Skeletal muscle cell (primary cell): ENCODE results near the gene PRDM8.

ENCODE experiments used
- DNase-seq: peaks from one replicate; pipeline ENCODE4 v3.0.0-alpha.2; 2010; ENCODE audit warnings: low read depth
- H3K4me3 ChIP-seq: 2 replicates; pipeline ENCODE4 v1.5.1; 2011; ENCODE audit warnings: low read depth, mild to moderate bottlenecking, control low read depth, low read length, moderate library complexity

Gene PRDM8

GRCh38 chr4:80182237-80182866, 15.0 kb upstream of the PRDM8 start:
- no peak for DNase-seq
- H3K4me3 ChIP-seq = no peak overlapping the region

GRCh38 chr4:80183250-80184052, 13.9 kb upstream of the PRDM8 start:
- H3K4me3 ChIP-seq = peak overlapping the region; percentile 90
- no peak for DNase-seq

DNA sequence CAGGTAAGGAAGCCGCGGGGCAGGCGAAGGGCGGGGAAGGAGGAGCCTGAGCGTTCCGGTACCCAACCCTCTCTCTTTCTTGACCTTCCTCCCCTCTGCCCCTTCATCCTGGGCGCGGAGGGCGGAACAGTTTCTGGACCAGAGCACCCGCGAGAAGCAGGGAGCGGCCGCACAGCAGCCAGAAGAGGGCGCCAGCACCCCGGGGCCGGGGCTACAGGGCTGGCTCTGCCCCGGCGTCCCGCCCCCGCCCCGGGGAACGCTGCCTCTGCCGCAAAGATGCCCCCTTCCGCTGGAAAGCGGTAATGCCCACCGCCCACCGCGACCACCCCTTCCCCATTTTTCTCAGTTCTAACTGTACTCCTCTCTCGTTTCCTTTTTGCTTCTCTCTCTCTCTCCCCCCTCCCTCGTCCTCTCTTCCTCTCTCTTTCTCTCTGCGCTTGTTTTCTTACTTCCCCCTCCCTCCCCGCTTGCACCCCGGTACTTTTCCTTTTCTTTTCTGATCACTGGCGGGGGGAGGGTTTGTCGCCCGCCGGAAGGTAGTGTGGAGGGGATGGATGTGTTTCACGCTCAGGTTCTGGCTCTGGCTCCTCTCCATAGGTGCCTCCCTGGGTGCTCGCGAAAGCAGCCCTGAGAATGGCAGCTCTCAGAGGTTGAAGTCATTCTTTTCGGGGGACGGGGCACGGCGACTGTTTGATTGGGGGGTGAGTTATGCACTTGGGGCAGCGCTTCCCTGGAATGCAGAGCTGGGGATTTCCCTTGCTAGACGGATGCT, 13.1 kb upstream of the PRDM8 start:
- peak overlapping the region; percentile 90 for H3K4me3 ChIP-seq
- no peak for DNase-seq

GRCh38 chr4:80184825-80185756, 12.2 kb upstream of the PRDM8 start:
- DNase-seq = no peak
- peak overlapping the region; percentile 90 for H3K4me3 ChIP-seq

GRCh38 chr4:80185787-80186548, 11.3 kb upstream of the PRDM8 start:
- peak overlapping the region; percentile 90 for H3K4me3 ChIP-seq
- DNase-seq = no peak

DNA sequence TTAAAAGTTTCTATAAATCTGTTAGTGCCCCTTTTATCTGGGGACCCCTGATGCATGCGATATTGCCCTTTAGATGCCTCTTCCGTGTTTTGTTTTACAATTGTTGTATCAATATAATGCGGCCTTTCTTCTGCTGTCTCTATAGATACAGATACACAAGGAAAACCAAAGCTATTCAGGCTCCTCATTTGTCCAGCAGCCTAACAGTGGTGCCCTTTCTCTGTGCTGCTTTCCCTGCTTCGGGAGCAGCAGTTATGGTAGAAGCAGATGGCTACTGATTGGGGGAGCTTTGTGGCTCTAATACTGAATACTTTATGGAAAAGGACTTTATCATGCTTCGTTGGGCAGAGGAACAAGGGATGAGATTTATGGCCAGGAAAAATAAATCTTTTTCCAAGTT, 10.6 kb upstream of the PRDM8 start:
- no peak for DNase-seq
- no peak overlapping the region for H3K4me3 ChIP-seq

DNA sequence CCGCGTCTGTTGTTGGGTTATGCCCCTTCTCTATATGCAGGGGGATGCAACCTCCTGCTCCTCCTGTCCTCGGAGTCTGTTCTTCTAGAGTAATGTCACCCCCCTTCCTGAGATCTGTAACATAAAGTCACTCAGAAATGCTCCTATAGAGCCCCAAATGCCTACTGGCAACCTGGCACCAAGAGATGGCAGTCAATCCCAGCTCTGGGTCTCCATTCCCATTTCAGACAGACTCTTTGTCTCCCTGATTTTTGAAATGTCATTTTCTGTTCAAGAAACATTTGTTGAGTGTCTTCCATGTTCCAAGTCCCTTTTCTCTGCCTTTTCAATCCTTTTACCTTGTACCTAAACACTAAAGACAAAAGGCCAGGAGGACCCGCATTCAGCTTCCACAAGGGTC, 9.6 kb upstream of the PRDM8 start:
- no peak overlapping the region for H3K4me3 ChIP-seq
- no peak for DNase-seq

DNA sequence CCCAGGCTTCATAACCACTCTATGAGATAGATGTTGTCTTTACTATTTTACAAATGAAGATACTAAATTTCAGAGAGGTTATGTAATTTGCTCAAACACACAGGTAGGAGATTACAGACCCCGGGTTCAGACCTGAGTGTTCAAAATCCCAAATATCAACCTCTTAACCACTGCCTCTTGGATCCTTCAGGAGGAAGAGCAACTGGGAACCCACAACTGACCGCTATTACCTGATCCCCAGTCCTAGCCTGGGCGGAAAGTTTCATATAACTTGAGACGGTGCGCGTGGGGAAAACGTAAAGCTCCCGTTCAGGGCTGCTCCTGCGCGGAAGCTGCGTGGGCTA, 8.9 kb upstream of the PRDM8 start:
- no peak overlapping the region for H3K4me3 ChIP-seq
- no peak for DNase-seq

DNA sequence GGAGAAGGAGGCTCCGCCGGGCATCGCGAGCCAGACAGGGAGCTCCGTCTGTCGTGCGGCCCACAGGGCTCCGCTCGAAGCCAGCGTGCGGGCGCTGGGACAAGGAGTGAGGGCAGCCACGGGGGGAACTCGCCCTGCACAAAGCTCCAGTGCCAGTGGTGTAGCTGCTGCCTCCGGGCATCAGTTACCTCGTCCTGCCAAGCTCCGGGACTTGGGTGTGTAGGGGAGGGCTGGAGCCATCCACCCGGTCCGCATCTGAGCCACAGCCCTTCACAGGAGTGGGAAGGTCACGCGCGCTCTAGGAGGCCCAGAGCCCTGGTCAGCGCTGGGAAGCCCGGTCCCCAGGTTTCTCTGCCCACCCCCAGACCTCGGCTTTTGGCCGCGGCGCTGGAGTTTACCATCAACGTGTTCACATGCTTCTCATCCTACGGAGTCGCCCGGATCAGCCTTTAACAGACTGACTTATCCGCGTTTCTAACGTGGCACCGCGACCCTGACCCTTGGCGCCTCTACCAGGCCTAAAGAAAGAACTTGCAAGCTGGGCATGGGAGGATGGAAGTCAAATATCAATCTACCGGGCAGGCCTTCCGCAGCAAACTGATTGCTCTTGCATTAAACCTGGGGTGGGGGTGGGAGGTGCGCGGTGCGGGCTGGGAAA, 8.4 kb upstream of the PRDM8 start:
- H3K4me3 ChIP-seq = no peak overlapping the region
- DNase-seq = no peak

- H3K4me3 ChIP-seq = no peak overlapping the region
- DNase-seq = no peak
Observed at GRCh38 chr4:80189581-80189955, 7.7 kb upstream of the PRDM8 start.

DNA sequence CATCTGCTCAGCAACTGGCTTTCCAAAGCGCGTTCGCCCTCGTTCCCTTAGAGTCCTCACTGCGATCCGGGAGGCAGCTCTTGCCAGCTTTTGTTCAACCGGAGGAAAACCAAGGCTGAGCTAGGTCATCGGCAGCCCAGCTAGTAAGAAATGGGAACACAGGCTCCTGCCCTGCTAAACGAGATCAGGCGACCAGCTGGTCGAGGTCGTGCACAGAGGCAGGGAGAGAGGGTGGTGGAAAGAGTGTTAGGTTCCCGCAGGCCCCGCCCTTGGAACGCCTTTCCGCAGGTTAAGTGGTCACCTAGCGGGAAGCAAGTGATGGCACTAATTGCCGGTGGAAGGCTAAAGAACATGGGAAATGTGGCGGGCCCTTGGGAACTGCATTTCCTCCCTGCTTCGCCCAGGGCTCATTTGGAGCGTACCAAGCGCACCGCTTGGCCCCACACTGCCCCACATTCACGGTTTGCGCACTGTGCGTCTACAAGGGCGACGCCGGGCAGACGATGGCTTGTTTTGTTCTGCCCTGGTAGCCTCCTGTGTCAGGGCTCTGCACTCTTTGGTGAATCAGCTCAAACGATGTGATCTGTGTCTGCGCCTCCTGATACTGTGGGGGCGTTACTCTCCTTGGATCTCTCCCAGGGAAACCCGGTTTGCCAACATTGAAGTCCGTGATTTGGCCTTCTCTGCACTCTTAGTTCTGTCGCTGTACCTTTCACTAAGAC, 7.2 kb upstream of the PRDM8 start:
- no peak overlapping the region for H3K4me3 ChIP-seq
- DNase-seq = no peak

- H3K4me3 ChIP-seq = no peak overlapping the region
- DNase-seq = no peak
Observed at GRCh38 chr4:80192252-80192866, 4.9 kb upstream of the PRDM8 start.

- peak; percentile 80 for DNase-seq
- H3K4me3 ChIP-seq = no peak overlapping the region
Observed at GRCh38 chr4:80192937-80193336, 4.4 kb upstream of the PRDM8 start.

GRCh38 chr4:80195441-80196140, 1.7 kb upstream of the PRDM8 start:
- no peak for DNase-seq
- H3K4me3 ChIP-seq = no peak overlapping the region

DNA sequence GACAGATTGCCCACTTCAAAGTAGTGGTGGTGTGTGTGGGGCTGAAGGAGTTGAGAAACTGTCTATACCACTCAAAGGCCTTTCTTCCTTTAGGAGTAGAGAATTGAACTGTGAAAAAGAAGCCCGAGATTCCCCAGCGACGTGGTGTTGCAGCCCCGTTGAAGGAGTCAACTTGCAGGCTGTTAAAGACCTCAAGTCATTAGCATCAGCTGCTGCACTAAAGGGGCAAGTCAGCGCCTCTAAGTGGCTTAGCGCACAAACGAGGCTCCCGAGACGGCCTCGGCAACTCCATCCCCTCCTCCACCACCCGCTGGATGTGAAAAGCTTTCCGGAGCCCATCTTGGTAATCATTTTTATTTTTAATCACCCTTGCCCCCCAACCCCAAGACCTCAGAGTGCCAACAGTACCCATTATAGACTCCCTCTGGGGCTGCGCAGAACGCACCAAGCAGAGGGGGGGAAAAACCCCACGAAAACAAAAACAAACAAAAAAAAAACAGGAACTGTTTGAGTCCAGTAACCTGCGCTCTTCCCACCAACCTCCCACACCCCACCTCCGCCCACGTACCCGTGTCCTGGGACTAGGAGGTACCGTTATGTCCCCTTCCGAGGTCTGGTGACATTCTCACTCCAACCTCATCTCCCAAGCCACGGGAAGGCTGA, 913 bp upstream of the PRDM8 start:
- no peak overlapping the region for H3K4me3 ChIP-seq
- no peak for DNase-seq
